Measurements from ENCODE around the gene ANO6. TPM values are rescaled to one million over a fixed set of nuclear protein-coding genes. Genes with fewer than 3 reads are reported as not detected.

The ANO6 gene
- total RNA-seq, 2 experiments from 2014 or later: 23.1 to 24.4 TPM

GRCh38 chr12:45216983-45217485 lies 1.1 kb downstream of the ANO6 start:
- no peak for ATAC-seq (ENCODE audit: low read depth)
- no peaks in the 10 kb centered on the region for H3K27me3 Mint-ChIP-seq
- peaks cover 4% of the 10 kb centered on the region for H3K9me3 Mint-ChIP-seq
- H3K27ac Mint-ChIP-seq: peak overlapping the region; percentile 80
- peaks cover 43% of the 10 kb centered on the region for H3K4me1 Mint-ChIP-seq
- POLR2A ChIA-PET: interaction anchor here (2.2 to 3.1 kb wide), 2 partner anchors 11 to 510 kb away, joined by 7 to 13 read pairs; no protein-coding TSS in a partner anchor
- peak overlapping the region; percentile 91 for H3K4me3 Mint-ChIP-seq
- DNase-seq: no peak
- H3K36me3 Mint-ChIP-seq: peaks cover 14% of the 10 kb centered on the region

- DNase-seq (no peak), ATAC-seq (ENCODE audit: low read depth) (no peak)
- peaks cover 18% of the 10 kb centered on the region for H3K36me3 Mint-ChIP-seq
- H3K27me3 Mint-ChIP-seq: no peaks in the 10 kb centered on the region
- POLR2A ChIA-PET: no interaction called here
- peak overlapping the region; percentile 91 for H3K4me3 Mint-ChIP-seq
- H3K27ac Mint-ChIP-seq: no peak overlapping the region
- H3K4me1 Mint-ChIP-seq: peaks cover 43% of the 10 kb centered on the region
- peaks cover 4% of the 10 kb centered on the region for H3K9me3 Mint-ChIP-seq
Measured at GRCh38 chr12:45217846-45218245, 2.0 kb downstream of the ANO6 start.

- Mint-ChIP-seq H3K9me3 (peaks cover 4% of the 10 kb centered on the region), H3K4me3 (no peak overlapping the region), H3K27ac (no peak overlapping the region), H3K27me3 (no peaks in the 10 kb centered on the region), H3K36me3 (peaks cover 16% of the 10 kb centered on the region), H3K4me1 (peaks cover 36% of the 10 kb centered on the region)
- no peak for ATAC-seq (ENCODE audit: low read depth)
- POLR2A ChIA-PET: interaction anchor here (0.6 kb wide), 1 partner anchor 278 kb away, joined by 3 read pairs; no protein-coding TSS in a partner anchor
- DNase-seq: no peak
Measured at GRCh38 chr12:45219621-45220020, 3.7 kb downstream of the ANO6 start.

GRCh38 chr12:45220363-45220931 lies 4.6 kb downstream of the ANO6 start:
- DNase-seq: no peak
- Mint-ChIP-seq H3K36me3 (peaks cover 18% of the 10 kb centered on the region), H3K4me3 (no peak overlapping the region), H3K4me1 (peaks cover 35% of the 10 kb centered on the region), H3K27ac (no peak overlapping the region), H3K9me3 (peaks cover 4% of the 10 kb centered on the region), H3K27me3 (no peaks in the 10 kb centered on the region)
- POLR2A ChIA-PET: no interaction called here
- no peak for ATAC-seq (ENCODE audit: low read depth)

GRCh38 chr12:45220969-45221368 lies 5.1 kb downstream of the ANO6 start:
- no peak for ATAC-seq (ENCODE audit: low read depth)
- Mint-ChIP-seq H3K9me3 (peaks cover 4% of the 10 kb centered on the region), H3K4me1 (peaks cover 35% of the 10 kb centered on the region), H3K4me3 (no peak overlapping the region), H3K27ac (no peak overlapping the region), H3K27me3 (no peaks in the 10 kb centered on the region), H3K36me3 (peaks cover 18% of the 10 kb centered on the region)
- no peak for DNase-seq
- POLR2A ChIA-PET: no interaction called here

- POLR2A ChIA-PET: no interaction called here
- H3K4me1 Mint-ChIP-seq: peaks cover 20% of the 10 kb centered on the region
- no peaks in the 10 kb centered on the region for H3K27me3 Mint-ChIP-seq
- no peak overlapping the region for H3K4me3 Mint-ChIP-seq
- H3K36me3 Mint-ChIP-seq: peaks cover 28% of the 10 kb centered on the region
- ATAC-seq (ENCODE audit: low read depth): no peak
- DNase-seq: no peak
- no peak overlapping the region for H3K27ac Mint-ChIP-seq
- peaks cover 4% of the 10 kb centered on the region for H3K9me3 Mint-ChIP-seq
Measured at GRCh38 chr12:45223868-45224267, 8.0 kb downstream of the ANO6 start.

GRCh38 chr12:45224311-45224710 lies 8.4 kb downstream of the ANO6 start:
- H3K4me1 Mint-ChIP-seq: peaks cover 17% of the 10 kb centered on the region
- DNase-seq (no peak), ATAC-seq (ENCODE audit: low read depth) (no peak)
- H3K36me3 Mint-ChIP-seq: peaks cover 29% of the 10 kb centered on the region
- POLR2A ChIA-PET: no interaction called here
- no peak overlapping the region for H3K27ac Mint-ChIP-seq
- H3K4me3 Mint-ChIP-seq: no peak overlapping the region
- H3K9me3 Mint-ChIP-seq: peaks cover 4% of the 10 kb centered on the region
- no peaks in the 10 kb centered on the region for H3K27me3 Mint-ChIP-seq

GRCh38 chr12:45226021-45226420 lies 10.1 kb downstream of the ANO6 start:
- H3K4me1 Mint-ChIP-seq: peaks cover 6% of the 10 kb centered on the region
- H3K27me3 Mint-ChIP-seq: no peaks in the 10 kb centered on the region
- ATAC-seq (ENCODE audit: low read depth): no peak
- no peak for DNase-seq
- peaks cover 28% of the 10 kb centered on the region for H3K36me3 Mint-ChIP-seq
- POLR2A ChIA-PET: no interaction called here
- H3K9me3 Mint-ChIP-seq: peaks cover 4% of the 10 kb centered on the region
- H3K4me3 Mint-ChIP-seq: no peak overlapping the region
- H3K27ac Mint-ChIP-seq: no peak overlapping the region

GRCh38 chr12:45227316-45228067 lies 11.6 kb downstream of the ANO6 start:
- Mint-ChIP-seq H3K36me3 (peaks cover 24% of the 10 kb centered on the region), H3K27ac (no peak overlapping the region), H3K27me3 (no peaks in the 10 kb centered on the region), H3K4me1 (peaks cover 2% of the 10 kb centered on the region), H3K4me3 (no peak overlapping the region), H3K9me3 (no peaks in the 10 kb centered on the region)
- ATAC-seq (ENCODE audit: low read depth) (no peak), DNase-seq (no peak)
- POLR2A ChIA-PET: no interaction called here

GRCh38 chr12:45231515-45232145 lies 15.7 kb downstream of the ANO6 start:
- H3K27ac Mint-ChIP-seq: no peak overlapping the region
- peaks cover 19% of the 10 kb centered on the region for H3K36me3 Mint-ChIP-seq
- peaks cover 12% of the 10 kb centered on the region for H3K4me1 Mint-ChIP-seq
- no peaks in the 10 kb centered on the region for H3K9me3 Mint-ChIP-seq
- POLR2A ChIA-PET: no interaction called here
- H3K4me3 Mint-ChIP-seq: no peak overlapping the region
- H3K27me3 Mint-ChIP-seq: no peaks in the 10 kb centered on the region
- DNase-seq (no peak), ATAC-seq (ENCODE audit: low read depth) (no peak)

GRCh38 chr12:45232146-45232755 lies 16.4 kb downstream of the ANO6 start:
- POLR2A ChIA-PET: no interaction called here
- no peaks in the 10 kb centered on the region for H3K27me3 Mint-ChIP-seq
- H3K4me3 Mint-ChIP-seq: no peak overlapping the region
- peaks cover 12% of the 10 kb centered on the region for H3K4me1 Mint-ChIP-seq
- H3K9me3 Mint-ChIP-seq: peaks cover 1% of the 10 kb centered on the region
- peaks cover 22% of the 10 kb centered on the region for H3K36me3 Mint-ChIP-seq
- DNase-seq: no peak
- no peak for ATAC-seq (ENCODE audit: low read depth)
- H3K27ac Mint-ChIP-seq: no peak overlapping the region

- Mint-ChIP-seq H3K9me3 (peaks cover 1% of the 10 kb centered on the region), H3K36me3 (peaks cover 20% of the 10 kb centered on the region), H3K27me3 (no peaks in the 10 kb centered on the region), H3K4me3 (no peak overlapping the region), H3K4me1 (peaks cover 10% of the 10 kb centered on the region), H3K27ac (no peak overlapping the region)
- POLR2A ChIA-PET: no interaction called here
- ATAC-seq (ENCODE audit: low read depth) (no peak), DNase-seq (no peak)
Measured at GRCh38 chr12:45232756-45233372, 17.0 kb downstream of the ANO6 start.

- POLR2A ChIA-PET: no interaction called here
- no peak overlapping the region for H3K4me3 Mint-ChIP-seq
- DNase-seq (no peak), ATAC-seq (ENCODE audit: low read depth) (no peak)
- peaks cover 10% of the 10 kb centered on the region for H3K4me1 Mint-ChIP-seq
- H3K36me3 Mint-ChIP-seq: peaks cover 17% of the 10 kb centered on the region
- peaks cover 1% of the 10 kb centered on the region for H3K9me3 Mint-ChIP-seq
- no peaks in the 10 kb centered on the region for H3K27me3 Mint-ChIP-seq
- H3K27ac Mint-ChIP-seq: no peak overlapping the region
Measured at GRCh38 chr12:45234139-45234865, 18.4 kb downstream of the ANO6 start.
